Raji (cell line): ENCODE results near the gene SRSF4.

Experiments
- POLR2A ChIP-seq: IDR thresholded peaks from 2 replicates; pipeline ENCODE4 v1.6.1; 2011; ENCODE audit warnings: low read depth, low read length, control low read depth; ENCODE audit not compliant: insufficient read depth

The SRSF4 gene

GRCh38 chr1:29123053-29123886 lies 58.4 kb downstream of the SRSF4 start:
- TF ChIP-seq POLR2A, result no peak

DNA sequence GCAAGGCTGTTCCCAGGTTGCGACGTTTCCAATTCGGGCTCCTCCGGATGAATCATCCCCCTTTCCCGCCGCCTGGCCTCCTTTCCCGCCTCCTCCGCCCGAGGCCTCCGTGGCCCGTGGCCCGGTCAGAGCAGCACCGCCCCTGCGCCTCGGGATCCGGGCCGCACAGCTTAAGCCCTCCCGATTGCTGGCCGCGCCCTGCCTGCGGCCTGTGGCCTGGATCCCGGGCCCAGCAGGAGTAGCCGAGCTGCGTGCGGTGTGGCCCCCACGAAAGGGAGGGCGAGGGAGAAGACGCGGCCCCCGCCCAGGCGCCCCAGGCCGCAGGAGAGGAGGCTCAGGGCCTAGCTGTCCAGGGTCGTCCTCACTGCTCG lies 59.0 kb downstream of the SRSF4 start:
- no peak for TF ChIP-seq POLR2A

DNA sequence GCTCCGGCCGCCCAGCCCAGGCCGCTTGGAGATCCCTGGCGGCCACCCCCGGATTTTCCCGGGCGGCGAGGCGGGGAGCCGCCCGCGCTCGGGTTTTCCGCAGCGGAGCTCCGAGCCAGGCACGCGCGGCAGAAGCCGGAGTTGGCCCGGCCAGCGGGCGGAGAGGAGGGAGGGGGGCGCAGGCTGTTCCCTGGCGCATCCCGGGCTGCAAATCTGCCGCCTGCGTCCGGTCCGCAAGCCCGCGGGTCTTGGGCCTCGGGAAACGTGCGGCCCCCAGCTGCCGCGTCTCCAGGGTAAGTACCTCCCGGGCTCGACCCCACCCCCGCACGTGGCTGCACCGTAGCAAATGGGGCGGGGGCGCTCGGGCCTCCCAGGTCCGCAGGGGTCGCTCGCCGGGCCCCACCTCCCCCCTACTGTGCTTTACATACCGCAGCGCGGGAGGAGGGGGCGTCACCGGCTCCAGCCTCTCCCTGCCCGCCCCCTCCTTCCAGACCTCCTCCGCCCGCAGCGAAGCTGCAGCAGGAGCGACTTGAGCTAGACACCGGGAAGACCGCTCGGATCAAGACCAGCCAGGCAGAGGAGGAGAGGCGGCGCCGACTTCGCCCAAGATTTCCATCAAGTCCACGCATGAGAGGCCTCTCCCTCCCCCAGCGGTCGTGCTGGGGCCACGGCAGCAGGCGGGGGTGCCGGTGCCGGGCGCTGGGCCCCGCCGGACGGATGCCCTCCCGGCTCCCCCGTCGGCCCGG lies 59.6 kb downstream of the SRSF4 start:
- TF ChIP-seq POLR2A, result no peak

- no peak for TF ChIP-seq POLR2A
Observed at GRCh38 chr1:29121516-29121935, 60.2 kb downstream of the SRSF4 start.

- TF ChIP-seq POLR2A, result no peak
Observed at GRCh38 chr1:29120947-29121485, 60.7 kb downstream of the SRSF4 start.

- TF ChIP-seq POLR2A, result no peak
Observed at GRCh38 chr1:29120367-29120766, 61.3 kb downstream of the SRSF4 start.

GRCh38 chr1:29119121-29119929 lies 62.4 kb downstream of the SRSF4 start:
- no peak for TF ChIP-seq POLR2A

DNA sequence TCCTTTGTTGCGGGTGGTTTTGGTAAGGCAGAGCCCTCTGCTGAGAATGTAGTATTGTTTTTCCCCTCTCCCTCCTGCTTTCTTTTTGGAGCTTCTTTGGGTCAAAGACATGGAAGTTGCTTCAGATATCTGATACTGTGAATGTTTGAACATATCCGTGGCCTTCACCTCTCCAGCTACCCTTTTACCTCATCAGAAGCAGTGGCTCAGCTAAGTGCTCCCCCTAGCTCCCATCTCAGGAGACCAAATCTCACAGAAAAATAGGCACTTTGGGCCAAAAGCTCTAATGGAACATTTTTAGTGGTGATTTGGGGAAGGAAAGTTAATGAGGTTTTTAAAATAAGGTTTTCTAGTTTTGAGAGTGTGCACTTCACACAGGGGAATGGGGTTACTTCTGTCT lies 64.3 kb downstream of the SRSF4 start:
- no peak for TF ChIP-seq POLR2A

DNA sequence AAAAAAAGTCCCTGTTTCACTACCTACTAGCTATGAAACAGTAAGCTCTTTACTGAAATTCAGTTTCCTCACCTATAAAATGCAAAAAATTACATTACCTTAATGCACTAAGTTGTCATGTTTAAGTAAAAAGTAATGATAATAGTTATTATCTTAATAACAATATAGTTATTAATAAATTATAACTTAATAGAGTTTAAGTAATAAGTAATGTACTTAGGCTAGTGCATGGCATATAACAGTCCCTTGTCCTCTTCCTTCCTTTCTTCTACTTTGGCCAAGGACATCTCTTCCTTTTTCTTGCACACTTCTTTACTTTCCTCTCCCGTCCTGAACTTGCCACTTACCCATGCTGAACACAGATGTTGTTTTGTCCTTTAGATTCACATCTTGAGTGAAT lies 67.0 kb downstream of the SRSF4 start:
- TF ChIP-seq POLR2A, result no peak

DNA sequence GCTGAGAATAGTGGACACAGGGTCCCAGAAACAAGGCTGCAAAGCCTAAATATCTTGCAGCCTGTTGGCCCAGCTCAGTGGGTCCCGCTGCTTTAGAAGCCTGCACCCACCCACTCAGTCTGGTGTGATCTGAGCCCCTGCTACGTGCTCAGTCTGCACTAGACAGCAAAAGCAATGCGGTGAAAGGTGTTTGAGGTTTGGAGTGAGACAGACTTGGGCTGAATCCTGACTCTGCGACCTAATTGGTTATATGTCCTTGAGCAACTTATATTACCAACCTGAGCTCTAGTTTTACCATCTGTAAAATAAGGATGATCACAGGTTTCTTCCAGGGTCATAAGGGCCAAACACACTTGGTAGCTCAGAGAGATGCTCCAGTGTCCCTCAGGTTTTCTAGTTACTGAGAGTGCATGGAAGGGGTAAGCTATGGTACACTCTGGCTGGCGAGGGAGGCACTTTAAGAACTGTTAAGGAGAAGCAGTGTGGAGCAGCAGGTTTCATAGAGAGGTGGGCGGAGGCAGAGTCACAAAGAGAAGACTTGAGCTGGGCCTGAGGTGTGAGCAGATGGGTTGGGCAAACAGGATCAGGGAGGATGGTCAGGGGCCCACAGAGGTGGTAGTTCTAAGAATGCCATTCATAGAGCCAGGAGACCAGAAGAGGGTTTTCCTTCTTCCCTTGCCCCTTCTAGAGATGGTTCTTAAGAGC lies 68.1 kb downstream of the SRSF4 start:
- TF ChIP-seq POLR2A, result no peak

DNA sequence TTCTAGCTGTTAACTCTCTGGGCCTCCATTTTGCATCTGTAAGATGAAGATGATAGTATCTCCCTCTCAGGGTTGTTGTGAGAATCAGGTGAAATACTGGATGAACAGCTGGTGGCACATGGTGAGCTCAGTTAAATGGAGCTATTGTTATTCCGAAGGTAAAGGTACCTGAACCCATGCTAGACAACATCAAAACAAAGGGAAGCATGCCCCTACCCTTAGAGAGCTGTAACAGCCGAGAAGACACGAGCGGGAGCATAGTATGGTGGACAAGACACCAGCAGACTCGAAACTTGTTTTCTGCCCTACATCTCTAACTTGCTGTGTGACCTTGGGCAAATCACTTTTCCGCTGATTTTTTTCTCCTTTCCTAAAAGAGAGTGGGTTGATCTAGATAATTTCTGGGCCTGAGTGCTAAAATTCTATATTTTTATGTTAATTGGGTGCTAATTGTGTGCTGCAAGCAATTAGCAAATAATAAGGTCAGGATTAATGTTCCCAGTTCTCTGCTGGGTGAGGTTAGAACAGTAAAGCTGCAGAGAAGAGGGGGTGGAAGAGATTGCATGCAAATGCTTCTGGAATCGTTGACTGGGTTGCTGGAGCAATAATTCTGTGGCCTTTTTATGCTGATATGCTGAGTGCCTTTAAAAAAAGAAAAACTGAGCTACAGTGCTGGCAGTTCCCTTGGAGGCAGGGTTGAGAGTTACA lies 68.8 kb downstream of the SRSF4 start:
- no peak for TF ChIP-seq POLR2A

DNA sequence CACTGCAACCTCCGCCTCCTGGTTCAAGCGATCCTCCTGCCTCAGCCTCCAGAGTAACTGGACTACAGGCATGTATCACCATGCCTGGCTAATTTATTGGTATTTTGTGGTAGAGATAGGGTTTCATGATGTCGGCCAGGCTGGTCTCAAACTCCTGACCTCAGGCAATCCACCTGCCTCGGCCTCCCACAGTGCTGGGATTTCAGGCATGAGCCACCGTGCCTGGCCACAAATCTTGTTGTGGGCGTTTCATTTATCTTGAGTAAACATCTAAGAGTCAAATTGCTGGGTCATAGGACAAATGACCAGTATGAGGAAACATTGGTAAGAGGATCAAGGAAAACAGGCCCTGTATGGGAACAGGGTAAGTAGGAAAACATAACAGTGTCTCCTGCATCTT lies 75.9 kb downstream of the SRSF4 start:
- no peak for TF ChIP-seq POLR2A

- TF ChIP-seq POLR2A, result no peak
Observed at GRCh38 chr1:29100487-29100886, 81.2 kb downstream of the SRSF4 start.

GRCh38 chr1:29099286-29099685 lies 82.4 kb downstream of the SRSF4 start:
- TF ChIP-seq POLR2A, result no peak
